GM19043 (cell line): Measurements from ENCODE around the gene AUH.
A peak's percentile ranks its signal among the peaks of the same experiment; 100 is the strongest.

Experiments used
- ATAC-seq: cut with Tn5 transposase; IDR thresholded peaks from one replicate; pipeline ENCODE4 v1.9.1; 2021; ENCODE audit warnings: low read depth; ENCODE audit not compliant: unreplicated experiment

AUH gene

GRCh38 chr9:91193658-91194391 is 167.9 kb downstream of the AUH start:
- peak; percentile 39 for ATAC-seq

GRCh38 chr9:91193087-91193657 is 168.5 kb downstream of the AUH start:
- ATAC-seq, result peak; percentile 17

GRCh38 chr9:91192381-91193086 is 169.2 kb downstream of the AUH start:
- peak; percentile 14 for ATAC-seq

GRCh38 chr9:91191411-91192380 is 170.0 kb downstream of the AUH start:
- peak; percentile 57 for ATAC-seq

- ATAC-seq, result no peak
Observed at GRCh38 chr9:91190062-91190461, 171.7 kb downstream of the AUH start.

GRCh38 chr9:91188719-91189590 is 172.8 kb downstream of the AUH start:
- no peak for ATAC-seq

- no peak for ATAC-seq
Observed at GRCh38 chr9:91187965-91188344, 173.8 kb downstream of the AUH start.

GRCh38 chr9:91187311-91187964 is 174.3 kb downstream of the AUH start:
- no peak for ATAC-seq

- no peak for ATAC-seq
Observed at GRCh38 chr9:91186632-91187108, 175.0 kb downstream of the AUH start.

- ATAC-seq, result no peak
Observed at GRCh38 chr9:91185193-91185886, 176.4 kb downstream of the AUH start.

GRCh38 chr9:91182429-91183225 is 179.1 kb downstream of the AUH start:
- ATAC-seq, result no peak

GRCh38 chr9:91181541-91181940 is 180.2 kb downstream of the AUH start:
- ATAC-seq, result no peak

GRCh38 chr9:91180930-91181268 is 180.8 kb downstream of the AUH start:
- no peak for ATAC-seq

GRCh38 chr9:91180240-91180929 is 181.3 kb downstream of the AUH start:
- ATAC-seq, result no peak

- no peak for ATAC-seq
Observed at GRCh38 chr9:91179237-91180138, 182.2 kb downstream of the AUH start.
